Glutamatergic neuron (in vitro differentiated cells): ENCODE data around the gene BTBD1. TPM values are rescaled to one million over a fixed set of nuclear protein-coding genes. Genes with fewer than 3 reads are reported as not detected.
"Not testable (repeated sequence)": the region's sequence is repeated elsewhere in the genome, so short reads cannot be mapped to it uniquely, and the experiment has no call there.

Experiments
- DNase-seq: peaks from one replicate; pipeline ENCODE4 v3.0.0; 2022
- H3K27ac Mint-ChIP-seq: one replicate; pipeline ENCODE4 v1.8.0; 2020; ENCODE audit warnings: mild to moderate bottlenecking, mixed read lengths, inconsistent platforms; ENCODE audit not compliant: unreplicated experiment
- H3K27me3 Mint-ChIP-seq: one replicate; pipeline ENCODE4 v1.8.0; 2020; ENCODE audit warnings: mild to moderate bottlenecking, moderate library complexity, mixed read lengths, inconsistent platforms; ENCODE audit not compliant: unreplicated experiment
- H3K36me3 Mint-ChIP-seq: one replicate; pipeline ENCODE4 v1.8.0; 2020; ENCODE audit warnings: mild to moderate bottlenecking, mixed read lengths, inconsistent platforms; ENCODE audit not compliant: unreplicated experiment
- H3K4me1 Mint-ChIP-seq: one replicate; pipeline ENCODE4 v1.8.0; 2020; ENCODE audit warnings: mild to moderate bottlenecking, low read depth, mixed read lengths, inconsistent platforms; ENCODE audit not compliant: unreplicated experiment
- H3K4me3 Mint-ChIP-seq: one replicate; pipeline ENCODE4 v1.8.0; 2020; ENCODE audit warnings: mild to moderate bottlenecking, mixed read lengths, inconsistent platforms; ENCODE audit not compliant: unreplicated experiment
- H3K9me3 Mint-ChIP-seq: one replicate; pipeline ENCODE4 v1.8.0; 2020; ENCODE audit warnings: mild to moderate bottlenecking, moderate library complexity, mixed read lengths, inconsistent platforms; ENCODE audit not compliant: unreplicated experiment
- CTCF ChIP-seq: fragments of 200-600 bp; sonication (generic); IDR thresholded peaks from one replicate; pipeline ENCODE4 v1.5.0; 2021; ENCODE audit not compliant: partially characterized antibody, unreplicated experiment
- total RNA-seq: library from RNA; stranded (reverse); fragmentation: NEBNext Ultra II Directional; extraction: Animal tissue kit (Norgen Biotek cat#: 25700); gene quantifications from one replicate; pipeline ENCODE4 v1.2.1, GENCODE V29; 2021; ENCODE audit not compliant: unreplicated experiment

Gene BTBD1
- total RNA-seq, 1 donor from 2014 or later, result 41.9 TPM

DNA sequence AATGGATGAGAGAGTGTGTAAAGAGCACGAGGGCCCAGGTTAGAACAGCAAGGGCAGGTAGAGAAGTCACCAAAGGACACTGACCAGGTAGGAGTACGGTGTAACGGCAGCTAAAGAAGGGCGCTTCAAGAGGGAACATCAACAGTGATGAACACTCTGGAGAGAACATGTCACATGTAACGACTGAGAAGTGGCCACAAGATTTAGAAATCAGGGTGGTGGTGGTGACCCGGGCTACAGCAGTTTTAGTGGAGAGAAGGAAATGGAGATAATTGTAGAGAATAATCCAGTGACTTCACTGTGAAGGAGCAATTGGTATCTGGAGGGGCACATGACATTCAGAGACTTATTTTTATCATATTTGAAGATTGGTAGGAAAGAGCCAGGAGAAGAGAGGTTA, 54.4 kb downstream of the BTBD1 start:
- no peak for DNase-seq
- peak overlapping the region; percentile 100 for H3K4me3 Mint-ChIP-seq
- peak overlapping the region; percentile 95 for H3K27ac Mint-ChIP-seq
- peaks cover 4% of the 10 kb centered on the region for H3K27me3 Mint-ChIP-seq
- H3K4me1 Mint-ChIP-seq, result peaks cover 23% of the 10 kb centered on the region
- H3K9me3 Mint-ChIP-seq, result peaks cover 17% of the 10 kb centered on the region
- H3K36me3 Mint-ChIP-seq, result peaks cover 15% of the 10 kb centered on the region
- TF ChIP-seq CTCF, result no peak

- Mint-ChIP-seq H3K4me1 (peaks cover 23% of the 10 kb centered on the region), H3K27me3 (peaks cover 4% of the 10 kb centered on the region), H3K27ac (peak overlapping the region; percentile 95), H3K9me3 (peaks cover 17% of the 10 kb centered on the region), H3K4me3 (peak overlapping the region; percentile 100), H3K36me3 (peaks cover 15% of the 10 kb centered on the region)
- no peak for TF ChIP-seq CTCF
- no peak for DNase-seq
Observed at GRCh38 chr15:83012076-83012426, 55.0 kb downstream of the BTBD1 start.

- H3K36me3 Mint-ChIP-seq, result peaks cover 15% of the 10 kb centered on the region
- peak; percentile 92 for DNase-seq
- peak within 1 kb of the TSS; percentile 100 for H3K27ac Mint-ChIP-seq
- TF ChIP-seq CTCF, result no peak
- peaks cover 17% of the 10 kb centered on the region for H3K9me3 Mint-ChIP-seq
- peaks cover 4% of the 10 kb centered on the region for H3K27me3 Mint-ChIP-seq
- H3K4me1 Mint-ChIP-seq, result peaks cover 23% of the 10 kb centered on the region
- peak within 1 kb of the TSS; percentile 100 for H3K4me3 Mint-ChIP-seq
Observed at GRCh38 chr15:83011271-83012075, 55.6 kb downstream of the BTBD1 start, which contains the start of gene C15orf40. Gene C15orf40 (minus strand): TSS chr15:83011639. CDS start chr15:83011607, 32 bp downstream.

DNA sequence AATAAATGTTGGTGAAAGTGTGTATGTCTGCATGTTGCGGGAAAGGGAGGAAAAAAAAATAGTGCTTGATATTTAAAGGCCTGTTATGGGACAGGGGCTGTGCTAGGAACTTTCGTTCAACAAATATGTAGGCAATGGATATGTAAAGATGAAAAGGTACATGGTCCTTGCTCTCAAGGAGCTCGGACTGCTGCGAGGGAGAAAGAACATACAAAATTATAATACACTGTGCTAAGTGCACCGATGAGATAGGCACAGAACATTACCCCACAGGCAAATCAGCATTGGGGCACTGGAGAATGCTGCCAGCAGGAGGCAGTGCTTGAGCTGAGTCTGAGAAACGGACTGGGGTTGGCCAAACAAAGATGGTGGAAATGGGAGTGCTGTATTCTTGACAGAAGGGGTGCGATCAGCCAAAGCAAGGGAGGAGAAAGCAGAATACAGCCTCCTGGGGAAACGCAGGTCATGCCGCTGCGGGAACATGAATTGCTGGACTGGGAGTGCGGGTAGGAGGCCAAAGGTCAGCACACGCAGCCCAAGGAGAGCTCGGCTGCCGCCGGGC, 56.3 kb downstream of the BTBD1 start:
- TF ChIP-seq CTCF, result peak; percentile 73
- peaks cover 17% of the 10 kb centered on the region for H3K9me3 Mint-ChIP-seq
- H3K27me3 Mint-ChIP-seq, result peaks cover 4% of the 10 kb centered on the region
- H3K36me3 Mint-ChIP-seq, result peaks cover 15% of the 10 kb centered on the region
- H3K27ac Mint-ChIP-seq, result peak overlapping the region; percentile 100
- H3K4me1 Mint-ChIP-seq, result peaks cover 23% of the 10 kb centered on the region
- peak overlapping the region; percentile 100 for H3K4me3 Mint-ChIP-seq
- DNase-seq, result peak; percentile 88

- H3K27ac Mint-ChIP-seq, H3K36me3 Mint-ChIP-seq, H3K27me3 Mint-ChIP-seq, H3K9me3 Mint-ChIP-seq, DNase-seq, H3K4me3 Mint-ChIP-seq: not testable (repeated sequence)
- peaks cover 14% of the 10 kb centered on the region for H3K4me1 Mint-ChIP-seq
Observed at GRCh38 chr15:83000672-83001031, 66.4 kb downstream of the BTBD1 start.
